ENCODE measurements around the gene ANKRD12. TPM values are rescaled to one million over a fixed set of nuclear protein-coding genes. Genes with fewer than 3 reads are reported as not detected.

Gene ANKRD12
- total RNA-seq, 1 donor from 2014 or later: 125 TPM

DNA sequence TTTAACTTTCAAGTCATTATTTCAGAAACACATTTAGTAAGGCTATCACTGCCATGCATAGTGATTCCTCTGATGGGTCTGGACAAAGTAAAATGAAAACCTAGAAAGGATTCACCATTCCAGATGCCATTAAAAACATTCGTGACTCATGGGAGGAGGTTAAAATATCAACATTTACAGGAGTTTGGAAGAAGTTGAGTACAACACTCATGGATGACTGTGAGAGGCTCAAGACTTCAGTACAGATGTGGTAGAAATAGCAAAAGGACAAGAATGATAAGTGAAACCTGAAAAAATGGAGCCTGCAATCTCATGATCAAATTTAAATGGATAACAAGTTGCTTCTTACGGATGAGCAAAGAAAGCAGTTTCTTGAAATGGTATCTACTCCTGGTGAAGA lies 192.2 kb downstream of the ANKRD12 start:
- Mint-ChIP-seq H3K4me3 (no peak overlapping the region), H3K36me3 (ENCODE audit: low read depth) (no peaks in the 10 kb centered on the region), H3K27ac (no peak overlapping the region), H3K9me3 (peaks cover 5% of the 10 kb centered on the region), H3K4me1 (peaks cover under 1% of the 10 kb centered on the region), H3K27me3 (peaks cover 4% of the 10 kb centered on the region)
- TF ChIP-seq, protein P1, sequence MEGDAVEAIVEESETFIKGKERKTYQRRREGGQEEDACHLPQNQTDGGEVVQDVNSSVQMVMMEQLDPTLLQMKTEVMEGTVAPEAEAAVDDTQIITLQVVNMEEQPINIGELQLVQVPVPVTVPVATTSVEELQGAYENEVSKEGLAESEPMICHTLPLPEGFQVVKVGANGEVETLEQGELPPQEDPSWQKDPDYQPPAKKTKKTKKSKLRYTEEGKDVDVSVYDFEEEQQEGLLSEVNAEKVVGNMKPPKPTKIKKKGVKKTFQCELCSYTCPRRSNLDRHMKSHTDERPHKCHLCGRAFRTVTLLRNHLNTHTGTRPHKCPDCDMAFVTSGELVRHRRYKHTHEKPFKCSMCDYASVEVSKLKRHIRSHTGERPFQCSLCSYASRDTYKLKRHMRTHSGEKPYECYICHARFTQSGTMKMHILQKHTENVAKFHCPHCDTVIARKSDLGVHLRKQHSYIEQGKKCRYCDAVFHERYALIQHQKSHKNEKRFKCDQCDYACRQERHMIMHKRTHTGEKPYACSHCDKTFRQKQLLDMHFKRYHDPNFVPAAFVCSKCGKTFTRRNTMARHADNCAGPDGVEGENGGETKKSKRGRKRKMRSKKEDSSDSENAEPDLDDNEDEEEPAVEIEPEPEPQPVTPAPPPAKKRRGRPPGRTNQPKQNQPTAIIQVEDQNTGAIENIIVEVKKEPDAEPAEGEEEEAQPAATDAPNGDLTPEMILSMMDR (IDR thresholded peaks at IDR 0.05): no peak
- ChIA-PET CTCF (no interaction called here), POLR2A (no interaction called here)
- ATAC-seq (ENCODE audit: low read depth): no peak
- no peak for DNase-seq
- intact Hi-C loops (cut with micrococcal nuclease): no loop called here

DNA sequence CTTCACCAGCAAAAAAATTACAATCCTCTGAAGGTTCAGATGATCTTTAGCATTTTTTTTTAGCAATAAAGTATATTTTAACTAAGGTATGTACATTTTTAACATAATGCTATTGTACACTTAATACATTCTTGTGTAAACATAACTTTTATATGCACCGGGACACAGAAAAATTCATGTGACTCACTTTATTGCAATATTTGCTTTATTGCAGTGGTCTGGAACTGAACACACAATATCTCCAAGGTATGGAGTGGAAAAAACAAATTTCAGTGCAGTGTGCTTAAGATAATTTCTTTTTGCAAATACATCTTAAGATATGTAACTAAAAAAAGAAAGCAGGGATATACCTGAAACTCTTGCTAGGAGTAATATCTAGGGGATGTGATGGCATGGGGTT lies 192.9 kb downstream of the ANKRD12 start:
- no peak for DNase-seq
- intact Hi-C loops (cut with micrococcal nuclease): no loop called here
- Mint-ChIP-seq H3K4me1 (peaks cover 6% of the 10 kb centered on the region), H3K27me3 (peaks cover 3% of the 10 kb centered on the region), H3K36me3 (ENCODE audit: low read depth) (no peaks in the 10 kb centered on the region), H3K4me3 (no peak overlapping the region), H3K27ac (no peak overlapping the region), H3K9me3 (peaks cover 5% of the 10 kb centered on the region)
- TF ChIP-seq, protein P1 (IDR thresholded peaks at IDR 0.05): no peak
- no peak for ATAC-seq (ENCODE audit: low read depth)
- CTCF ChIA-PET: no interaction called here
- POLR2A ChIA-PET: no interaction called here

DNA sequence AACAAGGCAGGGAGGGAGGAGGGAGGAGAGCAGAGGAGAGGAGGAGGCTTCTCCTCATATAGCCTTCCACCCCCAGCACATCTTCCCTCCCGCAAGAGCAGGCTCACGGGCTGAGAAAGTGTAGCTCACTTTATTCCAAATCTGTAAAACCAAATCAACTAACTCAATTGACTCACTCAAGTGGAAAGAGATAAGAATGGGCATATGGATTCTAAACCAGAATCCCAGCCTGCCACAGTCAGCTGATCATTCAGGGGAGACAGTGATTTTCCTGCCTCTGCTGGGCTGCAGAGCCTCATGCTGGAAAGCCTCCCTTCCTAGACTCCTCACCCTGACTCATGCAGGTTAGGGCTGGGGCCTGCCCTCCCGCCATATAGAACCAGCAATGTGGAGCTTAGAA lies 193.8 kb downstream of the ANKRD12 start:
- peaks cover 3% of the 10 kb centered on the region for H3K27me3 Mint-ChIP-seq
- peaks cover 5% of the 10 kb centered on the region for H3K9me3 Mint-ChIP-seq
- no peak overlapping the region for H3K27ac Mint-ChIP-seq
- H3K4me1 Mint-ChIP-seq: peaks cover 9% of the 10 kb centered on the region
- ChIA-PET POLR2A (no interaction called here), CTCF (interaction anchor here (0.6 kb wide), 1 partner anchor 265 kb away, joined by 3 read pairs; no protein-coding TSS in a partner anchor)
- ATAC-seq (ENCODE audit: low read depth) (no peak), DNase-seq (no peak)
- no peak overlapping the region for H3K4me3 Mint-ChIP-seq
- TF ChIP-seq, protein P1 (IDR thresholded peaks at IDR 0.05): no peak
- no peaks in the 10 kb centered on the region for H3K36me3 Mint-ChIP-seq (ENCODE audit: low read depth)
- intact Hi-C loops (cut with micrococcal nuclease): loop anchor here (5.0 to 10.0 kb wide), 2 partner anchors 377 to 1194 kb away; partner anchors contain the start of genes NAPG and RAB31

DNA sequence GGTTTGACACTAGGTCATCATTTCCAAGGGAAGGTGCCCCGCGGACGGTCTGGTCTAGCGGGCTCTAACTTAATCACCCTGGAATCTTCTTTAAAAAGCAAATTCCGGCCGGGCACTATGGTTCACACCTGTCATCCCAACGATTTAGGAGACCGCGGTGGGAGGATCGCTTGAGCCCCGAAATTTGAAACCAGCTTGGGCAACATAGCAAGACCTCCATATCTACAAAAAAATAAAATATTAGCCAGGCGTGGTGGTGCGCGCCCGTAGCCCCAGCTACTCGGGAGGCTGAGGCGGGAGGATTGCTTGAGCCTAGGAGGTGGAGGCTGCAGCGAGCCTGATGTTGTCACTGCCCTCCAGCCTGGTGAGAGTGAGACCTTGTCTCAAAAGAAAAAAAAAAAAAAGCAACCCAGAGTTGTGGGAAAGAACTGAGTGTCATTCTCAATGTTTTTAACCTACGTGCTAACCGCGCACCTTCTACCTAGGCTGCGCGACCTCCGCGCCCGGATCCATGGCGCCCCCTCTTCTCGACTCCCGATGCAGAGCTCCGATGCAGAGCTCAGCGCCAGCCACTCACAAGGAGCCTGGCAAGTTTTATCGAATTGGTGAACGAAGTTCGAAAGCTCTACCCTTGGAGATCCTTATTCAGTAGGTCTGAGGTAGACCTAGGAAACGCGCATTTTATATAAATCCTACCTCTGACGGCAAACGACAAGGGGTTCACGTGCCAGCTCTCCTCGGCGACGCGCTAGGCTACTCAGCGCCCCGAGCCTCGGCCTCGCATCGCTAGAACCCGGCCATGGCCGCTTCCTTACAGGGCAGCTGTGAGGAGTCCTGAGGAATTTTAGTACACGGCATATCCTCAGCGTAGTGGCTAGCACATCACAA lies 197.1 kb downstream of the ANKRD12 start:
- TF ChIP-seq, protein P1 (IDR thresholded peaks at IDR 0.05): no peak
- intact Hi-C loops (cut with micrococcal nuclease): loop anchor here (1.0 to 10.0 kb wide), 10 partner anchors 71 to 1191 kb away; partner anchors contain the start of genes ANKRD12, NAPG, NDUFV2 and RAB12

More for the DNA sequence above, 197.1 kb downstream of the ANKRD12 start:
- H3K27me3 Mint-ChIP-seq: no peaks in the 10 kb centered on the region
- peaks cover 20% of the 10 kb centered on the region for H3K4me1 Mint-ChIP-seq
- H3K27ac Mint-ChIP-seq: peak overlapping the region; percentile 60
- no peak for DNase-seq
- H3K36me3 Mint-ChIP-seq (ENCODE audit: low read depth): no peaks in the 10 kb centered on the region
- ChIA-PET CTCF (interaction anchor here (1.0 kb wide), 1 partner anchor 261 kb away, joined by 5 read pairs; no protein-coding TSS in a partner anchor), POLR2A (interaction anchor here (0.6 to 1.6 kb wide), 12 partner anchors 40 to 652 kb away, joined by 3 to 7 read pairs (median 5); partner anchors contain the start of genes ANKRD12, RALBP1 and VAPA)
- peak; percentile 11 for ATAC-seq (ENCODE audit: low read depth)
- peaks cover 2% of the 10 kb centered on the region for H3K9me3 Mint-ChIP-seq
- peak overlapping the region; percentile 89 for H3K4me3 Mint-ChIP-seq

Data from activated B cell treated with CpG ODN at 0.5 μM for 24 hours (primary cell).